Measurements from ENCODE around the gene WHAMM.
"Not testable (repeated sequence)": the region's sequence is repeated elsewhere in the genome, so short reads cannot be mapped to it uniquely, and the experiment has no call there.

The WHAMM gene

GRCh38 chr15:82865981-82866380 is 56.6 kb downstream of the WHAMM start:
- DNase-seq (ENCODE audit: low read depth in 3 of 3): not testable (repeated sequence)

- DNase-seq (ENCODE audit: low read depth in 3 of 3): no peak
Measured at GRCh38 chr15:82870727-82871320, 61.4 kb downstream of the WHAMM start.

- no peak for DNase-seq (ENCODE audit: low read depth in 3 of 3)
Measured at GRCh38 chr15:82871358-82871757, 61.9 kb downstream of the WHAMM start.

- DNase-seq (ENCODE audit: low read depth in 3 of 3): no peak
Measured at GRCh38 chr15:82871832-82872484, 62.5 kb downstream of the WHAMM start.

GRCh38 chr15:82873000-82873680 is 63.7 kb downstream of the WHAMM start:
- no peak for DNase-seq (ENCODE audit: low read depth in 3 of 3)

GRCh38 chr15:82874267-82874666 is 64.8 kb downstream of the WHAMM start:
- no peak for DNase-seq (ENCODE audit: low read depth in 3 of 3)

GRCh38 chr15:82874961-82875360 is 65.5 kb downstream of the WHAMM start:
- DNase-seq (ENCODE audit: low read depth in 3 of 3): no peak

- DNase-seq (ENCODE audit: low read depth in 3 of 3): no peak
Measured at GRCh38 chr15:82875411-82876003, 66.1 kb downstream of the WHAMM start.

- DNase-seq (ENCODE audit: low read depth in 3 of 3): no peak
Measured at GRCh38 chr15:82877825-82878224, 68.4 kb downstream of the WHAMM start.

GRCh38 chr15:82878325-82878724 is 68.9 kb downstream of the WHAMM start:
- DNase-seq (ENCODE audit: low read depth in 3 of 3): no peak

GRCh38 chr15:82880704-82881103 is 71.3 kb downstream of the WHAMM start:
- no peak for DNase-seq (ENCODE audit: low read depth in 3 of 3)

- no peak for DNase-seq (ENCODE audit: low read depth in 3 of 3)
Measured at GRCh38 chr15:82881747-82882146, 72.3 kb downstream of the WHAMM start.

- no peak for DNase-seq (ENCODE audit: low read depth in 3 of 3)
Measured at GRCh38 chr15:82882273-82882928, 73.0 kb downstream of the WHAMM start.

All from stimulated activated CD4-positive, alpha-beta T cell treated with anti-CD3 and anti-CD28 coated beads, TNF-alpha, amount 100 ng/mL, for 48 hours (primary cell).